ENCODE data around the gene PCSK4. TPM values are rescaled to one million over a fixed set of nuclear protein-coding genes. Genes with fewer than 3 reads are reported as not detected.

The PCSK4 gene
- total and polyA plus RNA-seq, 10 of the 15 experiments (the other 5 are each of a cell fraction or from before 2014, with no cell fraction given): 0.27 to 0.99 (median 0.40) TPM; not detected in 3

DNA sequence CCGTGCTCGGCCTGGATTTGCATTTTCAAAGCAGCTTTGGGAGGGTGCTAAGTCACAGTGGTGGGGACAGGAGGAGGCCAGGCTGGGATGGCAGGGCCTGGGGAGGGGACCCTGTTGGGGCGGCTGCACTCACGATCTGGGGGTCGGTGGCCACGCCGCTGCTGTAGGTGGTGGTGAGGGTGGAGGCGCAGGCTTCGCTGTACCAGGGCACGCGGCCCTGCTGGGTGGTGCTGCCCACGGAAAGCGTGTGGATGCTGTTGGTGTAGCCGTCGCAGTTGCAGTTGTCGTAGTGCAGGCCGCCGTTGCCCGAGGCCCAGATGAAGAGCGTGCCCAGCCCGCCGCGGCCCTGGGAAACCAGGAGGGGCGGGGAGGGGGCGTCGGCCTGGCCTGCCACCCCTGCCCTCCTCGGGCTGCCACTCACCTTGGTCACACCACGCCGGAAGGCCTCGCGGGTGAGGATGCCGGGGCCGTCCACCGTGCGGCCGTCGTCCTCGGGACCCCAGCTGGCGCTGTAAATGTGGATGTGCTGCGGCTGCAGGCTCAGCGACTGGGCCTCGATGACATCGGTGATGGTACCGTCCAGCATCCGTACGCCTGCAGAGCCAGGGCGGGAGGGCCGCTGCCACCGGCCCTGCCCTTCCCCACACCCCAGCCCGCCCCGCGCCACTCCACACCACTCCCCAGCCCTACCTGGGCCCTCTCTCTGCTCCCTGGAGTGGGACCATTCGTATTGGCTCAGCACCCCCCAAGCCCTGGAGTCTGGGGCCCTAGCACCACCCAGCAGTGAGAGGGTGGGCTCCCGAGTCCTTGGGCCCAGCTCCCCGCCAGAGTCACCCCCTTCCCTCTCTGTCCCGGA lies 3.2 kb downstream of the PCSK4 start:
- H3K27ac ChIP-seq (ENCODE audit: control insufficient read depth, insufficient read depth): no peak overlapping the region
- in situ Hi-C loops (cut with MboI): no loop called here

More for the DNA sequence above, 3.2 kb downstream of the PCSK4 start:
- WGBS (ENCODE audit: insufficient coverage, insufficient replicate concordance, low lambda C conversion rate, missing lambda C conversion rate): 84% methylated on average over 49 of the region's 56 CpGs
- no peak overlapping the region for H2AFZ ChIP-seq (ENCODE audit: control insufficient read depth, low read depth, low read length)
- CTCF ChIA-PET: no interaction called here
- no peak overlapping the region for H3K9ac ChIP-seq (ENCODE audit: control insufficient read depth, insufficient read depth, low read length)
- ATAC-seq: no peak
- intact Hi-C loops (cut with micrococcal nuclease; ENCODE audit: unreplicated experiment): no loop called here
- H3K4me2 ChIP-seq (ENCODE audit: control insufficient read depth, insufficient read depth): no peak overlapping the region
- BruUV-seq (replicated peaks): no TSS peak
- H4K20me1 ChIP-seq (ENCODE audit: control insufficient read depth, insufficient read depth): no peaks in the 10 kb centered on the region
- DNase-seq (ENCODE audit: low read depth, low spot score): no peak
- RAD21 ChIA-PET (ENCODE audit: unreplicated experiment): no interaction called here
- no peaks in the 10 kb centered on the region for H3K36me3 ChIP-seq (ENCODE audit: control insufficient read depth in 2 of 2, insufficient read depth in 2 of 2, low read length in 1 of 2)
- no peaks in the 10 kb centered on the region for H3K79me2 ChIP-seq (ENCODE audit: control insufficient read depth, insufficient read depth, low read length)
- SMC1A ChIA-PET (ENCODE audit: uncharacterized antibody, unreplicated experiment): no interaction called here
- FAIRE-seq: no peak
- H3K4me3 ChIP-seq: no peak overlapping the region
- H3K4me1 ChIP-seq (ENCODE audit: control insufficient read depth, insufficient read depth, low read length): no peaks in the 10 kb centered on the region; the same call in 1 of the 2 replicates
- TF ChIP-seq NR2C1 (IDR thresholded peaks at IDR 0.05) (no peak), POLR2AphosphoS2 (IDR thresholded peaks at IDR 0.05; ENCODE audit: low read depth, low read length) (no peak), CHD2 (IDR thresholded peaks at IDR 0.05; ENCODE audit: borderline replicate concordance, low read depth, low read length) (no peak), IKZF2 (IDR thresholded peaks at IDR 0.05) (no peak), RUNX3 (IDR thresholded peaks at IDR 0.05; ENCODE audit: low read length) (no peak), RELA (IDR thresholded peaks at IDR 0.05; ENCODE audit: borderline replicate concordance, partially characterized antibody) (no peak), LARP7 (IDR thresholded peaks at IDR 0.05) (no peak), BRCA1 (IDR thresholded peaks at IDR 0.05; ENCODE audit: low read depth, low read length) (no peak)
- TF ChIP-seq, protein P1, sequence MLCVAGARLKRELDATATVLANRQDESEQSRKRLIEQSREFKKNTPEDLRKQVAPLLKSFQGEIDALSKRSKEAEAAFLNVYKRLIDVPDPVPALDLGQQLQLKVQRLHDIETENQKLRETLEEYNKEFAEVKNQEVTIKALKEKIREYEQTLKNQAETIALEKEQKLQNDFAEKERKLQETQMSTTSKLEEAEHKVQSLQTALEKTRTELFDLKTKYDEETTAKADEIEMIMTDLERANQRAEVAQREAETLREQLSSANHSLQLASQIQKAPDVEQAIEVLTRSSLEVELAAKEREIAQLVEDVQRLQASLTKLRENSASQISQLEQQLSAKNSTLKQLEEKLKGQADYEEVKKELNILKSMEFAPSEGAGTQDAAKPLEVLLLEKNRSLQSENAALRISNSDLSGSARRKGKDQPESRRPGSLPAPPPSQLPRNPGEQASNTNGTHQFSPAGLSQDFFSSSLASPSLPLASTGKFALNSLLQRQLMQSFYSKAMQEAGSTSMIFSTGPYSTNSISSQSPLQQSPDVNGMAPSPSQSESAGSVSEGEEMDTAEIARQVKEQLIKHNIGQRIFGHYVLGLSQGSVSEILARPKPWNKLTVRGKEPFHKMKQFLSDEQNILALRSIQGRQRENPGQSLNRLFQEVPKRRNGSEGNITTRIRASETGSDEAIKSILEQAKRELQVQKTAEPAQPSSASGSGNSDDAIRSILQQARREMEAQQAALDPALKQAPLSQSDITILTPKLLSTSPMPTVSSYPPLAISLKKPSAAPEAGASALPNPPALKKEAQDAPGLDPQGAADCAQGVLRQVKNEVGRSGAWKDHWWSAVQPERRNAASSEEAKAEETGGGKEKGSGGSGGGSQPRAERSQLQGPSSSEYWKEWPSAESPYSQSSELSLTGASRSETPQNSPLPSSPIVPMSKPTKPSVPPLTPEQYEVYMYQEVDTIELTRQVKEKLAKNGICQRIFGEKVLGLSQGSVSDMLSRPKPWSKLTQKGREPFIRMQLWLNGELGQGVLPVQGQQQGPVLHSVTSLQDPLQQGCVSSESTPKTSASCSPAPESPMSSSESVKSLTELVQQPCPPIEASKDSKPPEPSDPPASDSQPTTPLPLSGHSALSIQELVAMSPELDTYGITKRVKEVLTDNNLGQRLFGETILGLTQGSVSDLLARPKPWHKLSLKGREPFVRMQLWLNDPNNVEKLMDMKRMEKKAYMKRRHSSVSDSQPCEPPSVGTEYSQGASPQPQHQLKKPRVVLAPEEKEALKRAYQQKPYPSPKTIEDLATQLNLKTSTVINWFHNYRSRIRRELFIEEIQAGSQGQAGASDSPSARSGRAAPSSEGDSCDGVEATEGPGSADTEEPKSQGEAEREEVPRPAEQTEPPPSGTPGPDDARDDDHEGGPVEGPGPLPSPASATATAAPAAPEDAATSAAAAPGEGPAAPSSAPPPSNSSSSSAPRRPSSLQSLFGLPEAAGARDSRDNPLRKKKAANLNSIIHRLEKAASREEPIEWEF (IDR thresholded peaks at IDR 0.05; ENCODE audit: insufficient replicate concordance, low read depth, low read length): no peak
- POLR2A ChIA-PET: no interaction called here
- no peaks in the 10 kb centered on the region for H3K9me3 ChIP-seq (replicated peaks; ENCODE audit: control insufficient read depth, insufficient read depth, low read length)
- H3K27me3 ChIP-seq (replicated peaks in 1 of 2; ENCODE audit: control insufficient read depth in 2 of 2, insufficient read depth in 2 of 2, low read length in 1 of 2): no peaks in the 10 kb centered on the region; a peak in 1 of 4 replicates

All from GM12878 (cell line).